Liver (tissue), 9 donors: ENCODE results near the gene STH. TPM values are rescaled to one million over a fixed set of nuclear protein-coding genes. Genes with fewer than 3 reads are reported as not detected.

ENCODE experiments used
- DNase-seq: peaks from one replicate; pipeline ENCODE4 v3.0.0-alpha.2; 2017; ENCODE audit warnings: low spot score
- H3K27ac ChIP-seq, 2 donors: one replicate each; pipeline ENCODE4 v1.7.0; 2013; ENCODE audit warnings: inconsistent platforms in 2 of 2, low read length in 2 of 2, control low read depth in 1 of 2, low read depth in 1 of 2, mild to moderate bottlenecking in 1 of 2
- H3K27me3 ChIP-seq, 4 donors: one replicate each; pipeline versions ENCODE4 v1.6.1 to v1.7.0; 2013; ENCODE audit warnings: low read length in 3 of 4, inconsistent platforms in 1 of 4, mild to moderate bottlenecking in 1 of 4, moderate library complexity in 1 of 4; ENCODE audit not compliant: control insufficient read depth in 4 of 4, insufficient read depth in 4 of 4
- H3K36me3 ChIP-seq, 4 donors: one replicate each; pipeline versions ENCODE4 v1.6.1 to v1.7.0; 2013; ENCODE audit warnings: low read length in 3 of 4, mild to moderate bottlenecking in 3 of 4, low read depth in 1 of 4, moderate library complexity in 1 of 4; ENCODE audit not compliant: control insufficient read depth in 4 of 4, insufficient read depth in 3 of 4
- H3K4me1 ChIP-seq, 4 donors: one replicate each; pipeline versions ENCODE4 v1.6.1 to v1.7.0; 2013; ENCODE audit warnings: low read length in 3 of 4, mild to moderate bottlenecking in 3 of 4, moderate library complexity in 1 of 4; ENCODE audit not compliant: control insufficient read depth in 4 of 4, insufficient read depth in 4 of 4
- H3K4me3 ChIP-seq, 3 donors: one replicate each; pipeline versions ENCODE4 v1.6.1 to v1.7.0; 2013; ENCODE audit warnings: low read length in 3 of 3, control low read depth in 1 of 3, low read depth in 1 of 3, mild to moderate bottlenecking in 1 of 3
- H3K9ac ChIP-seq, 2 donors: one replicate each; pipeline ENCODE4 v1.7.0; 2013; ENCODE audit warnings: low read length in 2 of 2, mild to moderate bottlenecking in 2 of 2, moderate library complexity in 2 of 2, control low read depth in 1 of 2, low read depth in 1 of 2
- H3K9me3 ChIP-seq, 4 donors: one replicate each; pipeline versions ENCODE4 v1.6.1 to v1.7.0; 2013; ENCODE audit warnings: low read length in 3 of 4; ENCODE audit not compliant: control insufficient read depth in 4 of 4
- ATF3 ChIP-seq: IDR thresholded peaks from 2 replicates; pipeline ENCODE4 v1.6.1; 2016; ENCODE audit warnings: antibody characterized with exemption
- CTCF ChIP-seq: fragments of 150-350 bp; IDR thresholded peaks from 2 replicates; pipeline ENCODE4 v1.5.1; 2017; ENCODE audit warnings: improper control_type of control experiment, low read depth, low read length; ENCODE audit not compliant: missing input control
- JUND ChIP-seq, 2 donors: IDR thresholded peaks; 2 replicates each; pipeline ENCODE4 v1.6.1; 2016; ENCODE audit warnings: antibody characterized with exemption in 2 of 2
- NR2F2 ChIP-seq: IDR thresholded peaks from 2 replicates; pipeline ENCODE4 v1.6.1; 2016; ENCODE audit warnings: antibody characterized with exemption
- RAD21 ChIP-seq, 2 donors: IDR thresholded peaks; 2 replicates each; pipeline ENCODE4 v1.6.1; 2016; ENCODE audit warnings: antibody characterized with exemption in 2 of 2, mild to moderate bottlenecking in 2 of 2
- REST ChIP-seq: IDR thresholded peaks from 2 replicates; pipeline ENCODE4 v1.6.1; 2016; ENCODE audit warnings: antibody characterized with exemption, mild to moderate bottlenecking
- RXRA ChIP-seq, 2 donors: IDR thresholded peaks; 2 replicates each; pipeline ENCODE4 v1.6.1; 2017 to 2018; ENCODE audit warnings: antibody characterized with exemption in 2 of 2, mild to moderate bottlenecking in 1 of 2
- WGBS: extraction: QIAGEN DNeasy Blood & Tissue Kit; methylation state at CpG from one replicate; pipeline ENCODE4 v1.1.7; 2013; 5-methylcytosine and 5-hydroxymethylcytosine counted together
- polyA plus RNA-seq, 2 donors: library from polyadenylated mRNA; stranded (reverse) in 1 of 2; unstranded in 1 of 2; fragments of 200-250 nt in 1 of 2; fragments of >200 nt in 1 of 2; fragmentation: Nextera tagmentation in 1 of 2; extraction: Ambion mirVana in 1 of 2; gene quantifications; one replicate each; pipeline versions ENCODE4 v1.2.1 to v1.2.3, GENCODE V29; 2013 to 2015
- total RNA-seq, 2 donors: library from RNA; depleted of rRNA; stranded (reverse); fragments of >200 nt; gene quantifications; one replicate each; pipeline ENCODE4 v1.2.3, GENCODE V29; 2014
- TF ChIP-seq, protein P1 (sequence below): IDR thresholded peaks from 2 replicates; pipeline ENCODE4 v1.6.1; 2016; ENCODE audit warnings: antibody characterized with exemption
- donor health status: healthy.
- donor health status: healthy.
- donor health status: healthy.
- donor health status: healthy.
- donor health status: healthy.

STH gene
- total RNA-seq (not detected), polyA plus RNA-seq (not detected)

DNA sequence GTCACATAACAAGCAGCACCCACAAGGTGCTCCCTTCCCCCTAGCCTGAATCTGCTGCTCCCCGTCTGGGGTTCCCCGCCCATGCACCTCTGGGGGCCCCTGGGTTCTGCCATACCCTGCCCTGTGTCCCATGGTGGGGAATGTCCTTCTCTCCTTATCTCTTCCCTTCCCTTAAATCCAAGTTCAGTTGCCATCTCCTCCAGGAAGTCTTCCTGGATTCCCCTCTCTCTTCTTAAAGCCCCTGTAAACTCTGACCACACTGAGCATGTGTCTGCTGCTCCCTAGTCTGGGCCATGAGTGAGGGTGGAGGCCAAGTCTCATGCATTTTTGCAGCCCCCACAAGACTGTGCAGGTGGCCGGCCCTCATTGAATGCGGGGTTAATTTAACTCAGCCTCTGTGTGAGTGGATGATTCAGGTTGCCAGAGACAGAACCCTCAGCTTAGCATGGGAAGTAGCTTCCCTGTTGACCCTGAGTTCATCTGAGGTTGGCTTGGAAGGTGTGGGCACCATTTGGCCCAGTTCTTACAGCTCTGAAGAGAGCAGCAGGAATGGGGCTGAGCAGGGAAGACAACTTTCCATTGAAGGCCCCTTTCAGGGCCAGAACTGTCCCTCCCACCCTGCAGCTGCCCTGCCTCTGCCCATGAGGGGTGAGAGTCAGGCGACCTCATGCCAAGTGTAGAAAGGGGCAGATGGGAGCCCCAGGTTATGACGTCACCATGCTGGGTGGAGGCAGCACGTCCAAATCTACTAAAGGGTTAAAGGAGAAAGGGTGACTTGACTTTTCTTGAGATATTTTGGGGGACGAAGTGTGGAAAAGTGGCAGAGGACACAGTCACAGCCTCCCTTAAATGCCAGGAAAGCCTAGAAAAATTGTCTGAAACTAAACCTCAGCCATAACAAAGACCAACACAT is at the start of gene STH:
TSS of gene STH (plus strand) at position 264 of the 913 bp plus-strand sequence. CDS start at position 294, 30 bp downstream.
- Histone ChIP-seq H3K9me3 (no peaks in the 10 kb centered on the region), H3K27ac (no peak within 1 kb of the TSS), H3K27me3 (no peaks in the 10 kb centered on the region), H3K4me1 (peaks cover 5 to 14% (median 9%) of the 10 kb centered on the region in 4 donors), H3K36me3 (no peaks in the 10 kb centered on the region), H3K9ac (no peak within 1 kb of the TSS), H3K4me3 (no peak within 1 kb of the TSS)
- DNase-seq = no peak
- TF ChIP-seq JUND (IDR thresholded peaks at IDR 0.05) (no peak), CTCF (no peak), RAD21 (IDR thresholded peaks at IDR 0.05) (no peak), ATF3 (no peak)
- TF ChIP-seq, protein P1, sequence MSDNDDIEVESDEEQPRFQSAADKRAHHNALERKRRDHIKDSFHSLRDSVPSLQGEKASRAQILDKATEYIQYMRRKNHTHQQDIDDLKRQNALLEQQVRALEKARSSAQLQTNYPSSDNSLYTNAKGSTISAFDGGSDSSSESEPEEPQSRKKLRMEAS = no peak
- 89% methylated on average over 8 of the region's 8 CpGs for WGBS

- peaks cover 0 to 20% (median 10%) of the 10 kb centered on the region in 4 donors for H3K4me1 ChIP-seq
- H3K4me3 ChIP-seq = no peak overlapping the region
- 82% methylated on average over 9 of the region's 9 CpGs for WGBS
- peak; percentile 16 for DNase-seq
- no peak overlapping the region for H3K9ac ChIP-seq
- H3K36me3 ChIP-seq = no peaks in the 10 kb centered on the region
- H3K27ac ChIP-seq = no peak overlapping the region
- TF ChIP-seq, protein P1 = no peak
- no peak for TF ChIP-seq CTCF
- no peak for TF ChIP-seq RXRA (IDR thresholded peaks at IDR 0.05)
- TF ChIP-seq REST = no peak
- TF ChIP-seq NR2F2 = no peak
- TF ChIP-seq ATF3 = no peak
- H3K9me3 ChIP-seq = no peaks in the 10 kb centered on the region
- H3K27me3 ChIP-seq = peaks cover 0 to 2% (median 0%) of the 10 kb centered on the region in 4 donors
Measured at GRCh38 chr17:45949755-45950320, 49.2 kb upstream of the STH start.
